ENCODE data around the gene TNFRSF25. TPM values are rescaled to one million over a fixed set of nuclear protein-coding genes. Genes with fewer than 3 reads are reported as not detected.

The TNFRSF25 gene
- total and polyA plus RNA-seq, 2 donors from 2014 or later: 7.6 to 13.8 TPM

- no peak for TF ChIP-seq CTCF (IDR thresholded peaks at IDR 0.05; ENCODE audit: borderline replicate concordance, extremely low read depth, insufficient read depth)
- H3K9me3 ChIP-seq (ENCODE audit: control insufficient read depth in 2 of 3, insufficient read depth in 1 of 3, low read length in 3 of 3): no peaks in the 10 kb centered on the region
- no peaks in the 10 kb centered on the region for H3K36me3 ChIP-seq (ENCODE audit: control insufficient read depth in 2 of 3, insufficient read depth in 3 of 3, low read length in 3 of 3)
- no peak for DNase-seq
- H3K4me1 ChIP-seq (ENCODE audit: control insufficient read depth in 2 of 3, insufficient read depth in 2 of 3, low read depth in 1 of 3, low read length in 3 of 3): peaks cover 0 to 24% (median 0%) of the 10 kb centered on the region in 3 donors
- no peaks in the 10 kb centered on the region for H3K27me3 ChIP-seq (ENCODE audit: control insufficient read depth, insufficient read depth, low read length)
- no peak overlapping the region for H3K4me3 ChIP-seq (ENCODE audit: low read length in 3 of 3)
- FAIRE-seq: no peak
- H3K9ac ChIP-seq (ENCODE audit: low read length in 3 of 3): peak overlapping the region in 1 of 3 donors; percentile 34
- H3K27ac ChIP-seq (ENCODE audit: low read depth in 2 of 2, low read length in 2 of 2): no peak overlapping the region
- intact Hi-C loops (cut with DNase I): no loop called here
Observed at GRCh38 chr1:6491966-6492365, 26.0 kb upstream of the TNFRSF25 start.

GRCh38 chr1:6491480-6491962 lies 25.5 kb upstream of the TNFRSF25 start, which contains the start of gene PLEKHG5:
PLEKHG5 (minus strand) TSS chr1:6491667; CDS start chr1:6477571, 14,096 bp downstream.
- Histone ChIP-seq H3K4me1 (ENCODE audit: control insufficient read depth in 2 of 3, insufficient read depth in 2 of 3, low read depth in 1 of 3, low read length in 3 of 3) (peaks cover 0 to 21% (median 0%) of the 10 kb centered on the region in 3 donors), H3K27me3 (ENCODE audit: control insufficient read depth, insufficient read depth, low read length) (no peaks in the 10 kb centered on the region), H3K4me3 (ENCODE audit: low read length in 3 of 3) (peak within 1 kb of the TSS in 2 of 3 donors; percentile 53 to 73), H3K9ac (ENCODE audit: low read length in 3 of 3) (peak within 1 kb of the TSS in 2 of 3 donors; percentile 41 to 78), H3K36me3 (ENCODE audit: control insufficient read depth in 2 of 3, insufficient read depth in 3 of 3, low read length in 3 of 3) (no peaks in the 10 kb centered on the region), H3K9me3 (ENCODE audit: control insufficient read depth in 2 of 3, insufficient read depth in 1 of 3, low read length in 3 of 3) (no peaks in the 10 kb centered on the region), H3K27ac (ENCODE audit: low read depth in 2 of 2, low read length in 2 of 2) (peak within 1 kb of the TSS; percentile 28 to 63)
- intact Hi-C loops (cut with DNase I): no loop called here
- DNase-seq: no peak
- no peak for TF ChIP-seq CTCF (IDR thresholded peaks at IDR 0.05; ENCODE audit: borderline replicate concordance, extremely low read depth, insufficient read depth)
- FAIRE-seq: no peak

GRCh38 chr1:6491081-6491449 lies 25.1 kb upstream of the TNFRSF25 start:
- H3K36me3 ChIP-seq (ENCODE audit: control insufficient read depth in 2 of 3, insufficient read depth in 3 of 3, low read length in 3 of 3): no peaks in the 10 kb centered on the region
- H3K4me1 ChIP-seq (ENCODE audit: control insufficient read depth in 2 of 3, insufficient read depth in 2 of 3, low read depth in 1 of 3, low read length in 3 of 3): peaks cover 0 to 24% (median 0%) of the 10 kb centered on the region in 3 donors
- FAIRE-seq: no peak
- peak overlapping the region in 2 of 3 donors; percentile 41 to 78 for H3K9ac ChIP-seq (ENCODE audit: low read length in 3 of 3)
- H3K9me3 ChIP-seq (ENCODE audit: control insufficient read depth in 2 of 3, insufficient read depth in 1 of 3, low read length in 3 of 3): no peaks in the 10 kb centered on the region
- no peaks in the 10 kb centered on the region for H3K27me3 ChIP-seq (ENCODE audit: control insufficient read depth, insufficient read depth, low read length)
- no peak for TF ChIP-seq CTCF (IDR thresholded peaks at IDR 0.05; ENCODE audit: borderline replicate concordance, extremely low read depth, insufficient read depth)
- H3K27ac ChIP-seq (ENCODE audit: low read depth in 2 of 2, low read length in 2 of 2): peak overlapping the region; percentile 17 to 63
- intact Hi-C loops (cut with DNase I): no loop called here
- peak overlapping the region in 2 of 3 donors; percentile 53 to 73 for H3K4me3 ChIP-seq (ENCODE audit: low read length in 3 of 3)
- DNase-seq: no peak
